Fibroblast of lung (primary cell): ENCODE results near the gene LSM8. TPM values are rescaled to one million over a fixed set of nuclear protein-coding genes. Genes with fewer than 3 reads are reported as not detected.

Experiments used
- DNase-seq, 2 donors: peaks; one replicate each; pipeline versions ENCODE4 v3.0.0 to v3.0.0-alpha.2; 2010; ENCODE audit warnings: low read depth in 2 of 2
- H2AFZ ChIP-seq: 2 replicates; pipeline ENCODE4 v1.5.1; 2012; ENCODE audit warnings: low read length, control low read depth, inconsistent platforms
- H3K27ac ChIP-seq: 2 replicates; pipeline ENCODE4 v1.5.1; 2011; ENCODE audit warnings: low read length, control low read depth; ENCODE audit not compliant: insufficient read depth
- H3K27me3 ChIP-seq: 2 replicates; pipeline ENCODE4 v1.5.1; 2011; ENCODE audit warnings: mild to moderate bottlenecking, low read length; ENCODE audit not compliant: control insufficient read depth, insufficient read depth
- H3K36me3 ChIP-seq: 2 replicates; pipeline ENCODE4 v1.5.1; 2011; ENCODE audit warnings: low read length; ENCODE audit not compliant: control insufficient read depth, insufficient read depth
- H3K4me1 ChIP-seq: 2 replicates; pipeline ENCODE4 v1.5.1; 2011; ENCODE audit warnings: low read length; ENCODE audit not compliant: control insufficient read depth, insufficient read depth; ENCODE audit errors: extremely low read depth
- H3K4me2 ChIP-seq: 2 replicates; pipeline ENCODE4 v1.5.1; 2011; ENCODE audit warnings: low read length, control low read depth; ENCODE audit not compliant: insufficient read depth; ENCODE audit errors: extremely low read depth
- H3K4me3 ChIP-seq, 4 experiments: fragments of 200-600 bp in 1 of 4; sonication (generic) in 1 of 4; replicated peaks in 1 of 4; 2 replicates each; pipeline ENCODE4 v1.5.1; 2011 to 2016; ENCODE audit warnings: low read length in 4 of 4, low read depth in 3 of 4, mild to moderate bottlenecking in 3 of 4, control low read depth in 2 of 4, inconsistent platforms in 1 of 4, mixed read lengths in 1 of 4; ENCODE audit not compliant: insufficient read depth in 1 of 4; ENCODE audit errors: control extremely low read depth in 1 of 4
- H3K79me2 ChIP-seq: 2 replicates; pipeline ENCODE4 v1.5.1; 2012; ENCODE audit warnings: mild to moderate bottlenecking, low read length, inconsistent platforms; ENCODE audit not compliant: control insufficient read depth, insufficient read depth
- H3K9ac ChIP-seq: 2 replicates; pipeline ENCODE4 v1.5.1; 2011; ENCODE audit warnings: mild to moderate bottlenecking, low read length, control low read depth; ENCODE audit not compliant: insufficient read depth
- H3K9me3 ChIP-seq: 2 replicates; pipeline ENCODE4 v1.5.1; 2012; ENCODE audit warnings: low read depth, low read length; ENCODE audit not compliant: control insufficient read depth, insufficient read depth
- H4K20me1 ChIP-seq: 2 replicates; pipeline ENCODE4 v1.5.1; 2011; ENCODE audit warnings: low read length; ENCODE audit not compliant: control insufficient read depth, insufficient read depth; ENCODE audit errors: extremely low read depth
- CTCF ChIP-seq, 2 donors: IDR thresholded peaks in 1 of 2; conservative IDR thresholded peaks in 1 of 2; 1 replicate in 1 of 2; 2 replicates in 1 of 2; pipeline ENCODE4 v1.5.1; 2011 to 2012; ENCODE audit warnings: low read length in 2 of 2, control low read depth in 1 of 2, inconsistent platforms in 1 of 2, low read depth in 1 of 2, mild to moderate bottlenecking in 1 of 2
- EZH2 ChIP-seq: IDR thresholded peaks from 2 replicates; pipeline ENCODE4 v1.5.1; 2012; ENCODE audit warnings: low read length, control low read depth, mild to moderate bottlenecking; ENCODE audit errors: missing control alignments
- polyA plus RNA-seq, 2 donors: library from polyadenylated mRNA; depleted of rRNA in 1 of 2; stranded (reverse) in 1 of 2; unstranded in 1 of 2; fragments of >200 nt; gene quantifications; 2 replicates each; pipeline ENCODE4 v1.2.1, GENCODE V29; 2011 to 2012; ENCODE audit warnings: missing spikeins in 1 of 2
- total RNA-seq: library from RNA; depleted of rRNA; stranded (reverse); fragments of >200 nt; gene quantifications from 2 replicates; pipeline ENCODE4 v1.2.1, GENCODE V29; 2014

The LSM8 gene
- total and polyA plus RNA-seq, 2 donors (not counting 1 experiment from before 2014, with no cell fraction given), result 36.8 to 55.0 TPM

- Histone ChIP-seq H3K79me2 (no peaks in the 10 kb centered on the region), H3K4me3 (no peak overlapping the region), H3K4me1 (no peaks in the 10 kb centered on the region), H3K4me2 (no peak overlapping the region), H3K27me3 (no peaks in the 10 kb centered on the region), H3K9ac (no peak overlapping the region), H3K9me3 (no peaks in the 10 kb centered on the region), H2AFZ (no peak overlapping the region), H3K27ac (no peak overlapping the region), H3K36me3 (no peaks in the 10 kb centered on the region), H4K20me1 (no peaks in the 10 kb centered on the region)
- TF ChIP-seq CTCF (conservative IDR thresholded peaks at IDR 0.05 in 1 of 2, IDR thresholded peaks at IDR 0.05 in 1 of 2; ENCODE audit: low read depth in 1 of 2, low read length in 2 of 2) (no peak), EZH2 (no peak)
- DNase-seq, result no peak
Measured at GRCh38 chr7:118175740-118176139, 8.2 kb upstream of the LSM8 start.

- TF ChIP-seq CTCF (conservative IDR thresholded peaks at IDR 0.05 in 1 of 2, IDR thresholded peaks at IDR 0.05 in 1 of 2; ENCODE audit: low read depth in 1 of 2, low read length in 2 of 2), result no peak
- no peak for TF ChIP-seq EZH2
- Histone ChIP-seq H3K4me2 (no peak overlapping the region), H3K27ac (no peak overlapping the region), H3K27me3 (no peaks in the 10 kb centered on the region), H3K4me1 (no peaks in the 10 kb centered on the region), H3K4me3 (no peak overlapping the region), H3K36me3 (no peaks in the 10 kb centered on the region), H3K9ac (no peak overlapping the region), H3K9me3 (no peaks in the 10 kb centered on the region), H4K20me1 (no peaks in the 10 kb centered on the region), H2AFZ (no peak overlapping the region), H3K79me2 (peaks cover 2% of the 10 kb centered on the region)
- no peak for DNase-seq
Measured at GRCh38 chr7:118179191-118179590, 4.8 kb upstream of the LSM8 start.

- H2AFZ ChIP-seq, result peak overlapping the region; percentile 92
- H4K20me1 ChIP-seq, result no peaks in the 10 kb centered on the region
- peaks cover 6% of the 10 kb centered on the region for H3K4me1 ChIP-seq
- peak overlapping the region; percentile 80 to 93 (median 85) for H3K4me3 ChIP-seq
- peak overlapping the region; percentile 96 for H3K27ac ChIP-seq
- no peaks in the 10 kb centered on the region for H3K27me3 ChIP-seq
- H3K9me3 ChIP-seq, result no peaks in the 10 kb centered on the region
- peak overlapping the region; percentile 94 for H3K9ac ChIP-seq
- TF ChIP-seq EZH2, result no peak
- TF ChIP-seq CTCF (conservative IDR thresholded peaks at IDR 0.05 in 1 of 2, IDR thresholded peaks at IDR 0.05 in 1 of 2; ENCODE audit: low read depth in 1 of 2, low read length in 2 of 2), result no peak
- DNase-seq, result peak; percentile 3 to 6
- H3K79me2 ChIP-seq, result peaks cover 29% of the 10 kb centered on the region
- peak overlapping the region; percentile 95 for H3K4me2 ChIP-seq
- no peaks in the 10 kb centered on the region for H3K36me3 ChIP-seq
Measured at GRCh38 chr7:118182593-118183427, 1.2 kb upstream of the LSM8 start.
